ENCODE measurements around the gene BEND3.
"Not testable (repeated sequence)": the region's sequence is repeated elsewhere in the genome, so short reads cannot be mapped to it uniquely, and the experiment has no call there.

Gene BEND3

GRCh38 chr6:107026965-107027364 lies 88.3 kb downstream of the BEND3 start:
- DNase-seq: no peak

- no peak for DNase-seq
Observed at GRCh38 chr6:107021446-107022185, 93.7 kb downstream of the BEND3 start.

- no peak for DNase-seq
Observed at GRCh38 chr6:107020239-107020638, 95.1 kb downstream of the BEND3 start.

- not testable (repeated sequence) for DNase-seq
Observed at GRCh38 chr6:107019628-107020027, 95.7 kb downstream of the BEND3 start.

- no peak for DNase-seq
Observed at GRCh38 chr6:107019047-107019446, 96.3 kb downstream of the BEND3 start.
